Measurements from ENCODE around the gene ETV5.

The ETV5 gene

GRCh38 chr3:185998136-185998535 lies 110.8 kb downstream of the ETV5 start:
- H3K27me3 ChIP-seq (ENCODE audit: insufficient read depth, low read length), result peaks cover 4% of the 10 kb centered on the region
- H3K4me1 ChIP-seq (ENCODE audit: insufficient read depth, low read length), result no peaks in the 10 kb centered on the region
- no peak overlapping the region for H3K27ac ChIP-seq (ENCODE audit: low read depth, low read length)
- H3K9ac ChIP-seq (ENCODE audit: low read depth, low read length), result no peak overlapping the region
- 96% methylated on average over 1 of the region's 2 CpGs for WGBS
- H3K9me3 ChIP-seq (ENCODE audit: insufficient read depth, low read depth, low read length), result no peaks in the 10 kb centered on the region
- H3K4me3 ChIP-seq (ENCODE audit: low read length), result no peak overlapping the region
- H3K36me3 ChIP-seq (ENCODE audit: insufficient read depth, low read length), result no peaks in the 10 kb centered on the region

GRCh38 chr3:185997130-185997529 lies 111.8 kb downstream of the ETV5 start:
- H3K9me3 ChIP-seq (ENCODE audit: insufficient read depth, low read depth, low read length), result no peaks in the 10 kb centered on the region
- H3K36me3 ChIP-seq (ENCODE audit: insufficient read depth, low read length), result no peaks in the 10 kb centered on the region
- H3K27me3 ChIP-seq (ENCODE audit: insufficient read depth, low read length), result peaks cover 4% of the 10 kb centered on the region
- H3K27ac ChIP-seq (ENCODE audit: low read depth, low read length), result no peak overlapping the region
- H3K4me3 ChIP-seq (ENCODE audit: low read length), result no peak overlapping the region
- 91% methylated on average over 3 of the region's 3 CpGs for WGBS
- no peaks in the 10 kb centered on the region for H3K4me1 ChIP-seq (ENCODE audit: insufficient read depth, low read length)
- H3K9ac ChIP-seq (ENCODE audit: low read depth, low read length), result no peak overlapping the region

All from HUES64 (cell line).